Fibroblast of pulmonary artery (primary cell): ENCODE data around the gene SLC17A4.
A peak's percentile ranks its signal among the peaks of the same experiment; 100 is the strongest.

Experiments
- DNase-seq: peaks from one replicate; pipeline ENCODE4 v3.0.0-alpha.2; 2010; ENCODE audit warnings: low read depth
- H3K4me3 ChIP-seq: replicated peaks from 2 replicates; pipeline ENCODE4 v1.5.1; 2011; ENCODE audit warnings: low read depth, mild to moderate bottlenecking, control low read depth, low read length, moderate library complexity
- CTCF ChIP-seq: IDR thresholded peaks from 2 replicates; pipeline ENCODE4 v1.5.1; 2011; ENCODE audit warnings: mild to moderate bottlenecking, control low read depth, low read length, inconsistent platforms; ENCODE audit errors: missing control alignments

The SLC17A4 gene

GRCh38 chr6:25717866-25718740 lies 36.4 kb upstream of the SLC17A4 start:
- H3K4me3 ChIP-seq, result no peak overlapping the region
- peak; percentile 64 for TF ChIP-seq CTCF

GRCh38 chr6:25726122-25726911 lies 28.2 kb upstream of the SLC17A4 start:
- H3K4me3 ChIP-seq, result no peak overlapping the region
- TF ChIP-seq CTCF, result no peak
- no peak for DNase-seq

More at GRCh38 chr6:25717866-25718740, 36.4 kb upstream of the SLC17A4 start:
- DNase-seq, result peak; percentile 61

- no peak for TF ChIP-seq CTCF
- no peak overlapping the region for H3K4me3 ChIP-seq
- no peak for DNase-seq
Observed at GRCh38 chr6:25727028-25727427, 27.5 kb upstream of the SLC17A4 start.

GRCh38 chr6:25730907-25731306 lies 23.6 kb upstream of the SLC17A4 start:
- TF ChIP-seq CTCF, result no peak
- no peak overlapping the region for H3K4me3 ChIP-seq
- DNase-seq, result no peak

GRCh38 chr6:25731721-25732120 lies 22.8 kb upstream of the SLC17A4 start:
- no peak for DNase-seq
- no peak for TF ChIP-seq CTCF

GRCh38 chr6:25732468-25733198 lies 21.9 kb upstream of the SLC17A4 start:
- DNase-seq, result no peak
- H3K4me3 ChIP-seq, result no peak overlapping the region
- no peak for TF ChIP-seq CTCF

More at GRCh38 chr6:25731721-25732120, 22.8 kb upstream of the SLC17A4 start:
- no peak overlapping the region for H3K4me3 ChIP-seq
